ENCODE results near the gene SYCE3. TPM values are rescaled to one million over a fixed set of nuclear protein-coding genes. Genes with fewer than 3 reads are reported as not detected.

The SYCE3 gene
- total RNA-seq, 1 donor from 2014 or later = 0.71 TPM

DNA sequence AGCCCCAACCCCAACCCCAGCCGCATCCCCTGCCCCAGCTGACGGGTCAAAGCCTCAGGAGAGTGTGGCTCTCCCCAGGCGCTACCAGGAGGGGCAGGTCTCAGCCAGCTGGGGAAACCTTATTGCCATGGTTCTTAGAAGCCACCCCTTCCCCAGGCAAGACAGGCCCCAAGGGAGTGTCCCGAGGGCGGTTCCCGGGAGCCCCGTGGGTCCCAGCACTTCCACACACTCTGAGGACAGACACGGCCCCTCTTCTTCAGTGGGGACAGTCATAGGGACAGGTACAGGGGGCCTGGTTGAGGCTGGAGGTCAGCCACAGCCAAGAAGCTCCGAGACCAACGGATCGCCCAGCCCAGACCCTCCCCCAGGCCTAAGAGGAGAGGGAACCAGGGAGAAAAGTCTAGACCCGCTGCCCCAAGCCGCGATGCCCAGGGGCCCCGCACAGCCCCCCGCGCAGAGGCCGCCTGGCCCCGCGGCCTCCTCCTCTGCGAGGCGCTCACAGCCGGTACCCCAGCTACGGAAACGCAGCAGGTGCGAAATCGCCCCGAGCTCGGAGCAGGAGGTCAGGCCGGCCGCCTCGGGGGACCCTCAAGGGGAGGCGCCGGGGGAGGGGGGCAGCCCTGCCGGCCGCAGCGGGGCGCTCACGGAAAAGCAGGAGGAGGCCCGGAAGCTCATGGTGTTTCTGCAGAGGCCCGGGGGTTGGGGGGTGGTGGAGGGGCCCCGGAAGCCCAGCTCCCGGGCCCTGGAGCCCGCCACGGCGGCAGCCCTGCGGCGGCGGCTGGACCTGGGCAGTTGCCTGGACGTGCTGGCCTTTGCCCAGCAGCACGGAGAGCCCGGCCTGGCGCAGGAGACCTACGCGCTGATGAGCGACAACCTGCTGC lies 14.4 kb downstream of the SYCE3 start:
- TF ChIP-seq, protein P1, sequence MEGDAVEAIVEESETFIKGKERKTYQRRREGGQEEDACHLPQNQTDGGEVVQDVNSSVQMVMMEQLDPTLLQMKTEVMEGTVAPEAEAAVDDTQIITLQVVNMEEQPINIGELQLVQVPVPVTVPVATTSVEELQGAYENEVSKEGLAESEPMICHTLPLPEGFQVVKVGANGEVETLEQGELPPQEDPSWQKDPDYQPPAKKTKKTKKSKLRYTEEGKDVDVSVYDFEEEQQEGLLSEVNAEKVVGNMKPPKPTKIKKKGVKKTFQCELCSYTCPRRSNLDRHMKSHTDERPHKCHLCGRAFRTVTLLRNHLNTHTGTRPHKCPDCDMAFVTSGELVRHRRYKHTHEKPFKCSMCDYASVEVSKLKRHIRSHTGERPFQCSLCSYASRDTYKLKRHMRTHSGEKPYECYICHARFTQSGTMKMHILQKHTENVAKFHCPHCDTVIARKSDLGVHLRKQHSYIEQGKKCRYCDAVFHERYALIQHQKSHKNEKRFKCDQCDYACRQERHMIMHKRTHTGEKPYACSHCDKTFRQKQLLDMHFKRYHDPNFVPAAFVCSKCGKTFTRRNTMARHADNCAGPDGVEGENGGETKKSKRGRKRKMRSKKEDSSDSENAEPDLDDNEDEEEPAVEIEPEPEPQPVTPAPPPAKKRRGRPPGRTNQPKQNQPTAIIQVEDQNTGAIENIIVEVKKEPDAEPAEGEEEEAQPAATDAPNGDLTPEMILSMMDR (IDR thresholded peaks at IDR 0.05; ENCODE audit: insufficient read depth, low read length, poor library complexity, severe bottlenecking) = no peak
- no peaks in the 10 kb centered on the region for H3K36me3 ChIP-seq (ENCODE audit: control insufficient read depth, insufficient read depth, low read length)
- peaks cover 63% of the 10 kb centered on the region for H3K27me3 ChIP-seq (ENCODE audit: control insufficient read depth, insufficient read depth, low read length)
- H3K4me3 ChIP-seq (ENCODE audit: low read depth, low read length) = no peak overlapping the region
- no peak for DNase-seq (ENCODE audit: low read depth)

DNA sequence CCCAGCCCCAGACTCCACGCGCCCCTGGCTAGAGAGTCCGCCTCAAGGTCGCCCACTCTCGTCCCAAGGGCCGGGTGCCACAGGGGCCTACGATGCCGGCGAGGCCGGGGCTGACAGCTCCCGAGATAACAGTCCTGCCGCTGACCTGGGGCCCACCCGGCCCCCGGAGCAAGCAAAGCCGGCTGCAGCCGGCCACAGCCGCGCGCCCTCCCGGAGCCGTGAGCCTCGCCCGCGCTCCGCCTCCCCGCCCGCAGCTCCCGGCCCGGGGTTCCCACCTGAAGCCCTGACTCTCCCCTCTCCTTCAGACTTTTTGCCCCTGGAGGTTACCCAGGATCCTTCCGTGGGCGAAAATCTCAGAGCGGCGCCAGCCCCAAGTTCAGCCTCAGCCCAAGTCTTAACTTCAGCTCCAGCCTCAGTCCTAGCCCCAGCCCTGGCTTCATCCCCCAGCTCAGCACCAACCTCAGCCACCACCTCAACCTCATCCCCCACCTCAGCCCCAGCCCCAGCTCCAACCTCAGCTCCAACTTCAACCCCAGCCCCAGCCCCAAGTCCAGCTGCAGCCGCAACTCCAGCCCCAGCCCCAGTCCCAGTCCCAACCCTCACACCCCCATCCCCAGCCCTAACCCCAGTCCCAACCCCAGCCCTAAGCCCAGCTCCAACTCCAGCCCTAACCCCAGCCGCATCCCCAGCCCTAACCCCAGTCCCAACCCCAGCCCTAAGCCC lies 15.3 kb downstream of the SYCE3 start:
- Histone ChIP-seq H3K36me3 (ENCODE audit: control insufficient read depth, insufficient read depth, low read length) (no peaks in the 10 kb centered on the region), H3K4me3 (ENCODE audit: low read depth, low read length) (no peak overlapping the region), H3K27me3 (ENCODE audit: control insufficient read depth, insufficient read depth, low read length) (peaks cover 63% of the 10 kb centered on the region)
- TF ChIP-seq, protein P1 (IDR thresholded peaks at IDR 0.05; ENCODE audit: insufficient read depth, low read length, poor library complexity, severe bottlenecking) = no peak
- no peak for DNase-seq (ENCODE audit: low read depth)

DNA sequence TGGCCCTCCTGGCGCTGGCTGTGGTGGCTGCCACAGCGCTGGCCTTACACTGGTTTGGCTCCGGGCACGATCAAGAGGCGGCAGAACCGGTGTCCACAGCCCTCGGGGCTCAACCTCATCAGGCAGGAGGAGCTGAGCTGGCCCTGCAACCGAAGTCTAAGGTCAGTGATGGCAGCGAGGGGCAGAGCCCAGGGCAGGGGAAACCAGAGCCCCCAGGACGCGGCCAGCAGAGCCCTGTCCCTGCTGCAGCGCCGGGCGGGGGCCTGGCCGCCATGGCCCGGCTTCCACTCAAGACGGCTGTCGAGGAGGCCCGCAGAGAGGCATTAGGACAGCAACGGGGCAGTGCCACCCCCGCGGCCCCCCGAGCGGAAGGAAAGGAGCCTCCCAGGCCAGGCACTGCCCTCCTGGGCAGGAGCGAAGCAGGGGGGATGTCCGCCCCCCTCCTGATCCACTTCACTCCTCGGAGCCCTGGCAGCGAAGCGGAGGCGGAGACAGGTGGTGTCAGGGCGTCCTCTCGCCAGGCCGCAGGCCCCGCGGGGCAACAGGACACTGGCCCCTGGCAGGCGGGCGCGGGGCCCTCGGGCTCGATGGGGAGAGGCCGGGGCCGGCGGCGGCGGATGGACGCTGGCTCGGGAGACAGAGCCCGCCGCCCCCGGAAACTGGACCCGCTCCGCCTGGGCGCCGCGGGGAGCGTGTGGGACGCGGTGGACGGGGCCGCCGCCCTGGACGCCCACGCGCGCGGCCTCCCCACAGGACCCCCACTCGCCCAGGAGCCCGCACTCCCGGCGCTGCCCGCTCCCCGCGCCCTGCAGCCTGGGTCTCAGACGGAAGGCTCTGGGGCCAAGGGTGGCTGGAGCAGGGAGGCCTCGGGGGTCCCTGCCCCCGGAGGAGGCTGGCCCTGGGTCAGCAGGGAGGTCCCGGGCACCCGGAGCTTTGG lies 16.1 kb downstream of the SYCE3 start:
- H3K36me3 ChIP-seq (ENCODE audit: control insufficient read depth, insufficient read depth, low read length) = no peaks in the 10 kb centered on the region
- TF ChIP-seq, protein P1 (IDR thresholded peaks at IDR 0.05; ENCODE audit: insufficient read depth, low read length, poor library complexity, severe bottlenecking) = no peak
- no peak for DNase-seq (ENCODE audit: low read depth)
- peaks cover 61% of the 10 kb centered on the region for H3K27me3 ChIP-seq (ENCODE audit: control insufficient read depth, insufficient read depth, low read length)
- no peak overlapping the region for H3K4me3 ChIP-seq (ENCODE audit: low read depth, low read length)

DNA sequence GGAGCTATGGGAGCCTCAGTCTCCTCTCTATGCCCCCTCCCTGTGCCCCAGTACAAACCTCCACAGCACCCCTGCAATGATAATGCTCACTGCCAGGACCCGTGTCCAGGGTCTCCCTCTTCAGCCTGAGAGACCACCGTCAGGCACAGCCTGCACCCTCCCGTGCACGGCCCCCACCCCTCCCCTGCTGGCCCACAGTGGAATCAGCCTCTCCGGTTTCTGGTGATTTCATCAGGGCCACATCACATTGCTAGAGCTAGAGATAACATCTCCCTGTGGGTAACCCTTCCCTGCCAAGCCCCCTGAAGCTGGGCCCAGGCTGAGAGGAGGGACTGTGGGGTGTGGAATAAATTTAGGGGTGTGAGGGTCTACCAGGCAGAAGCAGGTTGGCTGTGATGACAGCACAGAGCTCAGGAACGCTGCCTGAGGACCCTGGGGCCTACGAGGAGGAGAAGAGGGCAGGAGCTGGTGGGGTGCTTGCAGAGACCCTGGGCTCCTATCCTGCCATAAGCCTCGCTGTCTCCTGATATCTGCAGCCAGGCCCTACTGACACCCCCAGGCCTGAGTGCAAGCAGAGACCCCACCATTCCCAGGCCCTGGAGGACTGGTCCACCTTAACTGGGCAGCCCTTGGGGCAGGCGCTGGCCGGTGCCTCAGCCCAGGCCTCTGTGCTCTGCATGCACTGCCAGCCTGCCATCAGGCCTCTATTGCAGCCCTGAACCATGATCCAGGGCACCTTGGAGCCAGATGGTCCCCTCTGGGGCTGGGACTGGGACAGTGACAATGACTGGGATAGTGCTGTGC lies 17.0 kb downstream of the SYCE3 start, which contains the start of gene KLHDC7B:
Gene KLHDC7B (plus strand): TSS at position 378 of the 804 bp plus-strand sequence. CDS start 345 bp downstream, at position 723.
- TF ChIP-seq, protein P1 (IDR thresholded peaks at IDR 0.05; ENCODE audit: insufficient read depth, low read length, poor library complexity, severe bottlenecking) = no peak
- no peak for DNase-seq (ENCODE audit: low read depth)
- no peaks in the 10 kb centered on the region for H3K36me3 ChIP-seq (ENCODE audit: control insufficient read depth, insufficient read depth, low read length)
- H3K27me3 ChIP-seq (ENCODE audit: control insufficient read depth, insufficient read depth, low read length) = peaks cover 55% of the 10 kb centered on the region
- no peak within 1 kb of the TSS for H3K4me3 ChIP-seq (ENCODE audit: low read depth, low read length)

DNA sequence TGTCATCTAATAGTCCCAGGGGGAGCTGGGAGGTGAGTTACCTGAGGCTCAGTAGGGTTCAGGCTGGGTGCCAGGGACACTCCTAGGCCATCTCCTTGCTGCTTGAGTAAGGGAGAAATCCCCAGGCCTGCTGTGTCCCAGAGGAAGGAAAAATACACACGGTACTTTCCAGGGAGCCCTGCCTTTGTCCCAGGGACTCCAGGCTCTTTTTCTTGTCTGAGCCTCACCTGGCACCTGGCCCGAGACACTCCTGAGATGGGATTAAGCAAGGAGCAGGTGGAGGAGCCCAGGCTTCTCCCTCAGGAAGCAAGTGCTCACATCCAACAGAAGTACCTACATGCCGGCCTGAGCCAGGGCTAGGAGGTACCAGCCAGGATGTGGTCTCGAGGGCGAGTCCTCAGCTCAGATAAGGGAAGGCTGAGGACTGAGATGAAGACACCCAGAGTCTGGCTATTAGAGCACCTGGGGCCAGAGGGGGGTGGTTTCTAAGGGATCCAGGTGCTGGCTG lies 17.9 kb downstream of the SYCE3 start:
- no peak for DNase-seq (ENCODE audit: low read depth)
- H3K4me3 ChIP-seq (ENCODE audit: low read depth, low read length) = no peak overlapping the region
- no peaks in the 10 kb centered on the region for H3K36me3 ChIP-seq (ENCODE audit: control insufficient read depth, insufficient read depth, low read length)

More for the DNA sequence above, 17.9 kb downstream of the SYCE3 start:
- peaks cover 49% of the 10 kb centered on the region for H3K27me3 ChIP-seq (ENCODE audit: control insufficient read depth, insufficient read depth, low read length)
- TF ChIP-seq, protein P1 (IDR thresholded peaks at IDR 0.05; ENCODE audit: insufficient read depth, low read length, poor library complexity, severe bottlenecking) = no peak
